Measurements from ENCODE around the gene ASTN2.
A peak's percentile ranks its signal among the peaks of the same experiment; 100 is the strongest.

ASTN2 gene

GRCh38 chr9:117253261-117253660 lies 161.6 kb downstream of the ASTN2 start:
- H3K27ac ChIP-seq, result no peak overlapping the region
- TF ChIP-seq CTCF (conservative IDR thresholded peaks at IDR 0.05), result no peak

DNA sequence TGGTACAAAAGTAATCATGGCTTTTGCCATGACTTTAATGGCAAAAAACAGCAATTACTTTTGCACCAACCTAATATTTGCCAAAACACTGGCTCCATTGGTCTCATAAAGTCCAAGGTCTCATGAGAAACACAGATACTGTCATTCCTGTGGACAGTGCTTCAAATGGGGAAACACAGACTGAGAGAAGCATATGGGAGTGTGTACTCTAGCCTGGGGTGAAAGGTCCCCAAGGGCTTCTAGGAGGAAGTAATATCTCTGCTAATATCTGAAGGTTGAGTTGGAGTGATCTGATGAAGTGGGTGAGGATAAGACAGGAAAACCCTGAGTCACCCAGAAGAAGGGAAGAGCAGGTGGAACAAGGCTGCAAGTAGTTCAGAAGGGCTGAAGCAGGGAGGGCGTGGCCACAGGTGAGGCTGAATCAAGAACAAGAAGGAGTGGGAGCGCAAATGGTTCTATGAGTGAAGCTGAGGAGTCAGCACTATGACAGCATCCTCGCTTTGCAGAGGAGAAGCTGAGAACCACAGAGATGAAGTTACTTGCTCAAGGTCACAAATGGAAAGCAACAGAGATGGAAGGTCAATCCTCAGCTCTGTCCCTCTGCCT lies 164.1 kb downstream of the ASTN2 start:
- TF ChIP-seq CTCF (conservative IDR thresholded peaks at IDR 0.05), result no peak
- H3K27ac ChIP-seq, result no peak overlapping the region

- no peak overlapping the region for H3K27ac ChIP-seq
Measured at GRCh38 chr9:117249799-117250198, 165.1 kb downstream of the ASTN2 start.

DNA sequence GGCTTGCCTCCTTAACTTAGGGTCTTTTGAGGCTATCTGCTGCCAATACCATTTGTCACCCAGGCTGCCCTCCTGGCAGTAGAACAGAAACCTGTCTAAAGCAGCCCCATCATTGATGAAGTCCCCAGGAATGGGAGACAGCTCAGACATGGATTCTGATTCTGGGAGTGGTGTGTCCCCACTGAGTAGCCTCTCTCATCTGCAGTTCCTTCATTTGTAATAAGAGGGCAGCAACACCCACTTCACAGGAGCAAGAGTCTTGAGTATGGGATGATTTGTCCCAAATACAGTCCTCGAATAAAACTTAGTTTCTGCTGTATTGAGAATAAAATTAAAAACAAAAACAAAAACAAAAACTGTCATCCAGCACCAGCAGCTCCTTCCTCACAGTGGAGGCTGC lies 167.6 kb downstream of the ASTN2 start:
- TF ChIP-seq CTCF (conservative IDR thresholded peaks at IDR 0.05), result peak; percentile 83
- no peak overlapping the region for H3K27ac ChIP-seq

More at GRCh38 chr9:117249799-117250198, 165.1 kb downstream of the ASTN2 start:
- TF ChIP-seq CTCF (conservative IDR thresholded peaks at IDR 0.05), result no peak

DNA sequence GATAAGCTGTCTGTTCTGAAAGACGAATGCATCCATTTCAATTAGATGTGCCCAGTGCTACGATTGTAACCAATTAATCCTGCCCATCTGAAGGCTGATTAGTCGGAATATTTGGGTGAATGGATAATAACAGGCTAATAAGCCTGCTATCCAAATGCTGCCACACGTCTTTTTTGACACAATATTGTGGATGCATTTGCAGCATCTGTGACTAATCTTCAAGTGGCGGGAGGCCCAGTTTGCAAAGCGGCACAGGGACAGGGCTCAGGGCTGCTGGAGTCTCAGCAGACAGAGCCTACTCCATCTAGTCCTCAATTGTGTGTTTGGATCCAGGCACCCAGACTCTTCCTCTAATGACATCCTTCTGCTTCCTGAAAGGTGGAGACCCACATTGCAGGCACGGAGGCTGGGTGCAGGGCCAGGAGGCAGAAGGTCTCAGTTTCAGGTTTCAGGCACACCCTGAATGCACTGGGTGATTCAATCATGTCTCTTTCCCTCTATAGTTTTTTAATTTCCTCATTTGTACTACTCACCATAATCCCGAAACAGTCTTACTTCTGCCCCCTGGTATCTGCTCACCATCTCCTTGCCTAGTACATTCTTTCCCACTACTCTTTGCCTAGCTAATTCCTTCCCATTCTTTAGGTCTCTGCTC lies 169.6 kb downstream of the ASTN2 start:
- no peak overlapping the region for H3K27ac ChIP-seq
- TF ChIP-seq CTCF (conservative IDR thresholded peaks at IDR 0.05), result no peak

DNA sequence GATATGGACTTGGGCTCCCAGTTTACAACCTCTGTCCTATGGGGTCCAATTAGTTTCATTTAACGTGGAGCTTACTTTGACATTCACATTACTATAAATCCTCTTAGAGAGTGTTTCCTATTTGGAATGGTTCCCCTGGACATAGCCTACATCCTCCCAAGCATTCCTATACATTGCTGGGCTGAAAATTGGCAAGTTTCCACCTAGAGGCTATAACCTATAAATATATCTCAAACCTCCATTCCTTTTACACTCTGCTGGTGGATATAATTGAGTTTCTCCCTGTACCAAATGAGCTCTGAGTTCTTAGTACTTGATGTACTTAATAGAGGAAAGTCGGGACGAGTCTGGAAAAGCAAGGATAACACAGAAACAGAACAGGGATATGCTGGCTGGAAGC lies 172.8 kb downstream of the ASTN2 start:
- H3K27ac ChIP-seq, result no peak overlapping the region
- TF ChIP-seq CTCF (conservative IDR thresholded peaks at IDR 0.05), result no peak

DNA sequence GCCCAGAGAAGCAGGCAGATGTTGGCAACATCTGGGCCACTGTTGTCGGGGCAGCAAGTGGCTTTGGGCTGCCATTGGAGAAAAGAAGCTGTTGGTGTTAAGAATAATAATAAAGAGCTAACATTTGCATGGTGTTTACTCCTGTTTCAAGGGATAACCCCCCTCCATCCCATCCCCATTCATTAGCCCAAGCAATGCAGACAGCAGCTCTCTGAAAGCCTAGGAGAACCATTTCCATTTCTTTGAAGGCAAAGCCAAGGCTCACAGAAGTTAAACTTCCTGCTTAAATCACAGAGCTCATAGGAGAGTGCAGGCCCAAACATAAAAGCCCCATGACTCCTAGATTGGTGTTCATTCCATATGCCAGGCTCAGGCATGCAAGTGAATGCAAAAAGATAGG lies 175.4 kb downstream of the ASTN2 start:
- no peak overlapping the region for H3K27ac ChIP-seq
- TF ChIP-seq CTCF (conservative IDR thresholded peaks at IDR 0.05), result no peak

Measured in VCaP (cell line).